HEK293 (cell line): Measurements from ENCODE around the gene COL7A1.

ENCODE experiments used
- CTCF ChIA-PET: fragments of 350-600 bp; formaldehyde crosslinking; extraction: SDS; loops from one replicate; lab custom pipeline; 2021; ENCODE audit warnings: antibody characterized with exemption; lab: Yijun Ruan, JAX
- POLR2A ChIA-PET: fragments of 300-600 bp; formaldehyde crosslinking; extraction: SDS; loops from one replicate; lab custom pipeline; 2020; ENCODE audit warnings: antibody characterized with exemption, inconsistent platforms; lab: Yijun Ruan, JAX
- H3K27ac ChIP-seq: fragments of 200-500 bp; sonication (Bioruptor generic); 2 replicates; pipeline ENCODE4 v1.5.1; 2014; ENCODE audit warnings: low read depth, low read length, control low read depth, inconsistent platforms; ENCODE audit errors: extremely low read depth
- H3K36me3 ChIP-seq, 2 experiments: fragments of 200-500 bp in 1 of 2; sonication (Bioruptor generic) in 1 of 2; 1 replicate in 1 of 2; 2 replicates in 1 of 2; pipeline ENCODE4 v1.5.1; 2014 to 2017; ENCODE audit warnings: inconsistent platforms in 2 of 2, low read length in 2 of 2; ENCODE audit not compliant: control insufficient read depth in 2 of 2, insufficient read depth in 1 of 2
- H3K4me1 ChIP-seq: fragments of 200-500 bp; sonication (Bioruptor generic); 2 replicates; pipeline ENCODE4 v1.5.1; 2014; ENCODE audit warnings: mild to moderate bottlenecking, low read length, inconsistent platforms; ENCODE audit not compliant: control insufficient read depth, insufficient read depth
- H3K4me3 ChIP-seq: 2 replicates; pipeline ENCODE4 v1.5.1; 2011; ENCODE audit warnings: low read depth, mild to moderate bottlenecking, control low read depth, low read length, moderate library complexity
- H3K9me3 ChIP-seq: fragments of 200-500 bp; sonication (Bioruptor generic); 2 replicates; pipeline ENCODE4 v1.5.1; 2014; ENCODE audit warnings: low read depth, low read length, inconsistent platforms; ENCODE audit not compliant: control insufficient read depth, insufficient read depth
- EGR2 ChIP-seq: fragments of 450-650 bp; formaldehyde crosslinking; IDR thresholded peaks from 2 replicates; pipeline ENCODE4 v1.5.1; 2016; ENCODE audit warnings: low read depth, missing biosample characterization, missing genetic modification characterization
- GLIS1 ChIP-seq: fragments of 450-650 bp; formaldehyde crosslinking; IDR thresholded peaks from 2 replicates; pipeline ENCODE4 v1.5.1; 2016; ENCODE audit warnings: missing biosample characterization, missing genetic modification characterization
- KLF7 ChIP-seq: fragments of 450-650 bp; formaldehyde crosslinking; IDR thresholded peaks from 2 replicates; pipeline ENCODE4 v1.5.1; 2016; ENCODE audit warnings: missing biosample characterization, missing genetic modification characterization, borderline replicate concordance
- KLF8 ChIP-seq: fragments of 450-650 bp; formaldehyde crosslinking; IDR thresholded peaks from 2 replicates; pipeline ENCODE4 v1.5.1; 2016; ENCODE audit warnings: missing biosample characterization, missing genetic modification characterization
- OSR2 ChIP-seq: fragments of 450-650 bp; formaldehyde crosslinking; IDR thresholded peaks from 2 replicates; pipeline ENCODE4 v1.5.1; 2016; ENCODE audit warnings: missing biosample characterization, missing genetic modification characterization
- SP2 ChIP-seq: fragments of 450-650 bp; formaldehyde crosslinking; IDR thresholded peaks from 2 replicates; pipeline ENCODE4 v1.5.1; 2016; ENCODE audit warnings: missing biosample characterization, missing genetic modification characterization
- YY1 ChIP-seq: fragments of 450-650 bp; formaldehyde crosslinking; IDR thresholded peaks from 2 replicates; pipeline ENCODE4 v1.5.1; 2018; ENCODE audit warnings: missing biosample characterization, missing genetic modification characterization
- ZFHX2 ChIP-seq: fragments of 450-650 bp; formaldehyde crosslinking; conservative IDR thresholded peaks from 2 replicates; pipeline ENCODE4 v1.5.1; 2016; ENCODE audit warnings: missing biosample characterization, missing genetic modification characterization
- ZIC2 ChIP-seq: fragments of 450-650 bp; formaldehyde crosslinking; IDR thresholded peaks from 2 replicates; pipeline ENCODE4 v1.5.1; 2016; ENCODE audit warnings: missing biosample characterization, missing genetic modification characterization
- ZNF133 ChIP-seq: fragments of 450-650 bp; formaldehyde crosslinking; IDR thresholded peaks from 2 replicates; pipeline ENCODE4 v1.5.1; 2016; ENCODE audit warnings: missing biosample characterization, missing genetic modification characterization
- ZNF155 ChIP-seq: fragments of 450-650 bp; formaldehyde crosslinking; IDR thresholded peaks from 2 replicates; pipeline ENCODE4 v1.5.1; 2016; ENCODE audit warnings: missing biosample characterization, missing genetic modification characterization
- ZNF157 ChIP-seq: fragments of 450-650 bp; formaldehyde crosslinking; IDR thresholded peaks from 2 replicates; pipeline ENCODE4 v1.5.1; 2016; ENCODE audit warnings: missing biosample characterization, missing genetic modification characterization
- ZNF214 ChIP-seq: fragments of 450-650 bp; formaldehyde crosslinking; IDR thresholded peaks from 2 replicates; pipeline ENCODE4 v1.5.1; 2017; ENCODE audit warnings: missing biosample characterization, mild to moderate bottlenecking, missing genetic modification characterization, borderline replicate concordance
- ZNF292 ChIP-seq: fragments of 450-650 bp; formaldehyde crosslinking; IDR thresholded peaks from 2 replicates; pipeline ENCODE4 v1.5.1; 2016; ENCODE audit warnings: low read depth, missing biosample characterization, missing genetic modification characterization, borderline replicate concordance
- TF ChIP-seq, protein P1 (sequence below): fragments of 450-650 bp; formaldehyde crosslinking; IDR thresholded peaks from 2 replicates; pipeline ENCODE4 v1.5.1; 2016; ENCODE audit warnings: missing biosample characterization, missing genetic modification characterization, borderline replicate concordance
- TF ChIP-seq, protein P2 (sequence below): fragments of 450-650 bp; formaldehyde crosslinking; IDR thresholded peaks from 2 replicates; pipeline ENCODE4 v1.5.1; 2016; ENCODE audit warnings: missing biosample characterization, missing genetic modification characterization

Gene COL7A1

DNA sequence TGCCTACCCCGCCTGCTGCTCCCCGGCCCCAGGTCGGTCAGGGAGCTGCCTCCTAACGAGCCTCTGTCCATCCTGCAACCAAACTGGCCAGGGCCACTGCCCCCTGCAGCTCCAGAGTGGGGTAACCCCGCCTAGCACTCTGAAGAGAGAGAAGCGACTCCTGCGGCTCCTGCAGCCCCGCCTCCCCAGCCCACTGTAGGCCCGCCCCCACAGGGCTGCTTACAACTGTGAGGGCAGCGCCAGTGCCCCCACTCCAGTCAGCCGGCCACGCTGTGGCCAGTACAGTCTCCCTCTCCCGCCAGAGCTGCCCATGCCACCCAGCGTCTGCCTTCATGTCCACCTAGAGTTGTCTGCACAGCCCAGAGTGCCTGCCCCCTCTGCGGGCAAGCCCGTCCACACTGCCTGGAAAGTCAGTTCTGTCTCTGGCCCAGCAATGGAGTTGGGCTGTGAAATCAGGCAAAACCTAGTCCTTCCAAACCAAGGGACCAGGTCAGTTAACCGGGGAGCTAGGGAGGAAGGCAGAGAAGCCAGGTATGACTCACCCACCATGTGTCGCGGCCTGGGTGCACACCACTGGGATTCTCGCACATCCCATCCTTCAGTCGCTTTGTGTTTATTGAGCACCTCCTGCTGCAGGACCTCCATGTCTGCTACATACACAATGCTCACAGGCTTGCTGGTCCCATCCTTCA is 33.9 kb downstream of the COL7A1 start:
- no peaks in the 10 kb centered on the region for H3K9me3 ChIP-seq
- H3K4me1 ChIP-seq = no peaks in the 10 kb centered on the region
- no peaks in the 10 kb centered on the region for H3K36me3 ChIP-seq
- POLR2A ChIA-PET = no interaction called here
- no peak overlapping the region for H3K4me3 ChIP-seq
- TF ChIP-seq EGR2 (tag by site-specific recombination) = 0 out of 2 replicates have a peak, but pooled peaks have one; percentile 38
- TF ChIP-seq SP2 = peak; percentile 33; the same call in 1 of the 2 replicates
- TF ChIP-seq ZFHX2 = peak; percentile 56; the same call in 1 of the 2 replicates
- TF ChIP-seq GLIS1 = peak; percentile 75
- TF ChIP-seq, protein P1, sequence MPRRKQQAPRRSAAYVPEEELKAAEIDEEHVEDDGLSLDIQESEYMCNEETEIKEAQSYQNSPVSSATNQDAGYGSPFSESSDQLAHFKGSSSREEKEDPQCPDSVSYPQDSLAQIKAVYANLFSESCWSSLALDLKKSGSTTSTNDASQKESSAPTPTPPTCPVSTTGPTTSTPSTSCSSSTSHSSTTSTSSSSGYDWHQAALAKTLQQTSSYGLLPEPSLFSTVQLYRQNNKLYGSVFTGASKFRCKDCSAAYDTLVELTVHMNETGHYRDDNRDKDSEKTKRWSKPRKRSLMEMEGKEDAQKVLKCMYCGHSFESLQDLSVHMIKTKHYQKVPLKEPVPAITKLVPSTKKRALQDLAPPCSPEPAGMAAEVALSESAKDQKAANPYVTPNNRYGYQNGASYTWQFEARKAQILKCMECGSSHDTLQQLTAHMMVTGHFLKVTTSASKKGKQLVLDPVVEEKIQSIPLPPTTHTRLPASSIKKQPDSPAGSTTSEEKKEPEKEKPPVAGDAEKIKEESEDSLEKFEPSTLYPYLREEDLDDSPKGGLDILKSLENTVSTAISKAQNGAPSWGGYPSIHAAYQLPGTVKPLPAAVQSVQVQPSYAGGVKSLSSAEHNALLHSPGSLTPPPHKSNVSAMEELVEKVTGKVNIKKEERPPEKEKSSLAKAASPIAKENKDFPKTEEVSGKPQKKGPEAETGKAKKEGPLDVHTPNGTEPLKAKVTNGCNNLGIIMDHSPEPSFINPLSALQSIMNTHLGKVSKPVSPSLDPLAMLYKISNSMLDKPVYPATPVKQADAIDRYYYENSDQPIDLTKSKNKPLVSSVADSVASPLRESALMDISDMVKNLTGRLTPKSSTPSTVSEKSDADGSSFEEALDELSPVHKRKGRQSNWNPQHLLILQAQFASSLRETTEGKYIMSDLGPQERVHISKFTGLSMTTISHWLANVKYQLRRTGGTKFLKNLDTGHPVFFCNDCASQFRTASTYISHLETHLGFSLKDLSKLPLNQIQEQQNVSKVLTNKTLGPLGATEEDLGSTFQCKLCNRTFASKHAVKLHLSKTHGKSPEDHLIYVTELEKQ = no peak
- TF ChIP-seq ZNF214 (tag by site-specific recombination) = no peak
- no peak for TF ChIP-seq ZNF292 (tag by site-specific recombination)
- peak; percentile 20; the same call in 1 of the 2 replicates for TF ChIP-seq ZIC2 (tag by site-specific recombination)
- no peak for TF ChIP-seq ZNF155 (tag by site-specific recombination)
- TF ChIP-seq ZNF157 (tag by site-specific recombination) = no peak
- TF ChIP-seq YY1 = no peak
- TF ChIP-seq KLF8 (tag by site-specific recombination) = no peak
- no peak overlapping the region for H3K27ac ChIP-seq
- CTCF ChIA-PET = no interaction called here

GRCh38 chr3:48560648-48561018 is 34.5 kb downstream of the COL7A1 start:
- no peak overlapping the region for H3K4me3 ChIP-seq
- H3K9me3 ChIP-seq = no peaks in the 10 kb centered on the region
- TF ChIP-seq KLF7 (no peak), ZNF133 (peak; percentile 16; the same call in 1 of the 2 replicates)
- H3K27ac ChIP-seq = no peak overlapping the region
- POLR2A ChIA-PET = no interaction called here
- H3K36me3 ChIP-seq = no peaks in the 10 kb centered on the region
- CTCF ChIA-PET = no interaction called here
- no peaks in the 10 kb centered on the region for H3K4me1 ChIP-seq

GRCh38 chr3:48558493-48559134 is 36.5 kb downstream of the COL7A1 start:
- Histone ChIP-seq H3K4me3 (no peak overlapping the region), H3K9me3 (no peaks in the 10 kb centered on the region), H3K27ac (no peak overlapping the region), H3K4me1 (no peaks in the 10 kb centered on the region), H3K36me3 (no peaks in the 10 kb centered on the region)
- no peak for TF ChIP-seq OSR2
- TF ChIP-seq, protein P2, sequence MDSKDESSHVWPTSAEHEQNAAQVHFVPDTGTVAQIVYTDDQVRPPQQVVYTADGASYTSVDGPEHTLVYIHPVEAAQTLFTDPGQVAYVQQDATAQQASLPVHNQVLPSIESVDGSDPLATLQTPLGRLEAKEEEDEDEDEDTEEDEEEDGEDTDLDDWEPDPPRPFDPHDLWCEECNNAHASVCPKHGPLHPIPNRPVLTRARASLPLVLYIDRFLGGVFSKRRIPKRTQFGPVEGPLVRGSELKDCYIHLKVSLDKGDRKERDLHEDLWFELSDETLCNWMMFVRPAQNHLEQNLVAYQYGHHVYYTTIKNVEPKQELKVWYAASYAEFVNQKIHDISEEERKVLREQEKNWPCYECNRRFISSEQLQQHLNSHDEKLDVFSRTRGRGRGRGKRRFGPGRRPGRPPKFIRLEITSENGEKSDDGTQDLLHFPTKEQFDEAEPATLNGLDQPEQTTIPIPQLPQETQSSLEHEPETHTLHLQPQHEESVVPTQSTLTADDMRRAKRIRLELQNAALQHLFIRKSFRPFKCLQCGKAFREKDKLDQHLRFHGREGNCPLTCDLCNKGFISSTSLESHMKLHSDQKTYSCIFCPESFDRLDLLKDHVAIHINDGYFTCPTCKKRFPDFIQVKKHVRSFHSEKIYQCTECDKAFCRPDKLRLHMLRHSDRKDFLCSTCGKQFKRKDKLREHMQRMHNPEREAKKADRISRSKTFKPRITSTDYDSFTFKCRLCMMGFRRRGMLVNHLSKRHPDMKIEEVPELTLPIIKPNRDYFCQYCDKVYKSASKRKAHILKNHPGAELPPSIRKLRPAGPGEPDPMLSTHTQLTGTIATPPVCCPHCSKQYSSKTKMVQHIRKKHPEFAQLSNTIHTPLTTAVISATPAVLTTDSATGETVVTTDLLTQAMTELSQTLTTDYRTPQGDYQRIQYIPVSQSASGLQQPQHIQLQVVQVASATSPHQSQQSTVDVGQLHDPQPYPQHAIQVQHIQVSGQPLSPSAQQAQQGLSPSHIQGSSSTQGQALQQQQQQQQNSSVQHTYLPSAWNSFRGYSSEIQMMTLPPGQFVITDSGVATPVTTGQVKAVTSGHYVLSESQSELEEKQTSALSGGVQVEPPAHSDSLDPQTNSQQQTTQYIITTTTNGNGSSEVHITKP (tag by site-specific recombination) = peak; percentile 7; the same call in 1 of the 2 replicates
- POLR2A ChIA-PET = interaction anchor here (0.8 to 0.9 kb wide), 2 partner anchors 43 to 77 kb away, joined by 3 read pairs; partner anchors contain the start of gene SLC26A6
- CTCF ChIA-PET = interaction anchor here (0.5 to 2.7 kb wide), 11 partner anchors 9 to 459 kb away, joined by 3 to 15 read pairs (median 4); partner anchors contain the start of gene SLC26A6
